Adrenal gland (tissue), 12 donors: ENCODE results near the gene PRKCQ. TPM values are rescaled to one million over a fixed set of nuclear protein-coding genes. Genes with fewer than 3 reads are reported as not detected.

ENCODE experiments used
- DNase-seq, 7 donors: peaks; one replicate each; pipeline ENCODE4 v3.0.0-alpha.2; 2019 to 2020
- H3K27ac ChIP-seq, 5 donors: fragments of 200-600 bp; sonication (generic) in 4 of 5; 1 replicate in 3 of 5; 2 replicates in 2 of 5; pipeline versions ENCODE4 v1.5.1 to v1.8.0; 2016 to 2020; ENCODE audit warnings: mild to moderate bottlenecking in 1 of 5
- H3K27me3 ChIP-seq: fragments of 200-600 bp; 2 replicates; pipeline ENCODE4 v1.8.0; 2021
- H3K36me3 ChIP-seq, 2 donors: fragments of 200-600 bp; replicated peaks in 1 of 2; 1 replicate in 1 of 2; 2 replicates in 1 of 2; pipeline versions ENCODE4 v1.5.1 to v1.8.0; 2018 to 2022
- H3K4me1 ChIP-seq, 2 donors: fragments of 200-600 bp; replicated peaks in 1 of 2; 1 replicate in 1 of 2; 2 replicates in 1 of 2; pipeline versions ENCODE4 v1.5.1 to v1.8.0; 2018 to 2021
- H3K4me3 ChIP-seq, 4 donors: fragments of 200-600 bp; sonication (generic) in 3 of 4; one replicate each; pipeline ENCODE4 v1.5.1; 2016 to 2018
- H3K9me3 ChIP-seq, 3 donors: fragments of 200-600 bp; sonication (generic) in 1 of 3; replicated peaks in 1 of 3; 1 replicate in 2 of 3; 2 replicates in 1 of 3; pipeline versions ENCODE4 v1.5.1 to v1.8.0; 2016 to 2021
- POLR2A ChIP-seq, 2 donors: fragments of 450-650 bp; IDR thresholded peaks; one replicate each; pipeline ENCODE4 v1.6.1; 2017; ENCODE audit warnings: antibody characterized with exemption in 2 of 2, mild to moderate bottlenecking in 2 of 2, moderate library complexity in 1 of 2
- WGBS, 4 donors: extraction: QIAGEN DNeasy Blood & Tissue Kit in 2 of 4; methylation state at CpG; one replicate each; pipeline versions ENCODE4 v1.1.5 to v1.1.7; 2013 to 2017; 5-methylcytosine and 5-hydroxymethylcytosine counted together
- intact Hi-C, 2 donors: fragments of 100-400 bp; cut with DNase I; formaldehyde crosslinking; loops; one replicate each; pipeline versions ENCODE4 v1.14.1 to v1.15.0; 2022 to 2023
- polyA plus RNA-seq, 3 donors: library from polyadenylated mRNA; stranded (reverse); fragments of 200-250 nt in 2 of 3; fragments of 350-450 nt in 1 of 3; fragmentation: Illumina TruSeq in 1 of 3; extraction: RNeasy Lipid Tissue Mini Kit (QIAGEN cat#74804) in 1 of 3; gene quantifications; one replicate each; pipeline ENCODE4 v1.2.3, GENCODE V29; 2013 to 2014
- total RNA-seq, 9 donors: library from RNA; depleted of rRNA in 4 of 9; stranded (reverse); fragments of >200 nt in 4 of 9; fragments of 120-200 nt in 1 of 9; fragmentation: NEBNext Ultra II Directional in 1 of 9; extraction: Animal tissue kit (Norgen Biotek cat#: 25700) in 1 of 9; gene quantifications; one replicate each; pipeline versions ENCODE4 v1.1.0 to v1.2.4, GENCODE V29; 2013 to 2023
- TF ChIP-seq, protein P1 (sequence below), 6 experiments: fragments of 450-650 bp in 4 of 6; fragments of 200-600 bp in 2 of 6; sonication (generic) in 1 of 6; IDR thresholded peaks; 1 replicate in 5 of 6; 2 replicates in 1 of 6; pipeline versions ENCODE4 v1.5.1 to v1.8.0; 2016 to 2021; ENCODE audit warnings: antibody characterized with exemption in 6 of 6, mild to moderate bottlenecking in 2 of 6, moderate library complexity in 1 of 6
- donor health status: healthy with polysubstance abuse.
- donor health status: Bipolar disorder and iron deficiency.
- donor health status: DM: yes; HTN: yes; CAD: no.
- donor health status: DM: no; HTN: no; CAD: no.
- donor health status: DM: no; HTN: no; CAD: no.
- donor health status: DM: yes; HTN: yes; CAD: no.

PRKCQ gene
- total and polyA plus RNA-seq, 12 donors, result 0.39 to 1.6 (median 0.68) TPM

DNA sequence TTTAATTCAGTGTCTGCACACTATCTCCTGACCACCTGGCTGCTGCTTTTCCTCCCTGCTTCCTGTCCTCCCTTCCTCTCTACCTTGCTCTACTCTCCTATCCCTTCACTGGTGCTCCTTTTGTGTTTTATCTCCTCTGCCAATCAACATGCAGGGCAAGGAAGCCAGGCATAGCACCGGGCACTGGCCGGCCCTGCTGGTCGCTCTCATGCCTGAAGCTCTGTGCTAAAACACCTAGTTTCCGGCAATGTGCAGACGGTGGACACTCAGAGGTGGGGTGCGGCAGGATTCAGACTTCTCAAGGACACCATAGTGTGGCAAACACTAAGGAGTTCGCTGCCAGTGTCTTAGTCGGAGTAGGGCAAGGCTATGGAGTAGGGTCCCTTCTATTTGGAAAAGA lies 177.1 kb downstream of the PRKCQ start:
- intact Hi-C loops, result loop anchor here (2.0 to 10.0 kb wide), 4 partner anchors 201 to 318 kb away; partner anchors contain the start of genes PFKFB3 (in 2 of the 2) and RBM17 (in 1 of the 2)
- WGBS, 4 donors, result 56 to 64% (median 60%) methylated on average over 8 of the region's 8 CpGs
- Histone ChIP-seq H3K9me3 (no peaks in the 10 kb centered on the region), H3K27ac (no peak overlapping the region), H3K36me3 (no peaks in the 10 kb centered on the region), H3K27me3 (peaks cover 10% of the 10 kb centered on the region), H3K4me3 (no peak overlapping the region), H3K4me1 (peaks cover 0 to 14% of the 10 kb centered on the region in 2 donors)
- no peak for TF ChIP-seq POLR2A (IDR thresholded peaks at IDR 0.05)
- TF ChIP-seq, protein P1, sequence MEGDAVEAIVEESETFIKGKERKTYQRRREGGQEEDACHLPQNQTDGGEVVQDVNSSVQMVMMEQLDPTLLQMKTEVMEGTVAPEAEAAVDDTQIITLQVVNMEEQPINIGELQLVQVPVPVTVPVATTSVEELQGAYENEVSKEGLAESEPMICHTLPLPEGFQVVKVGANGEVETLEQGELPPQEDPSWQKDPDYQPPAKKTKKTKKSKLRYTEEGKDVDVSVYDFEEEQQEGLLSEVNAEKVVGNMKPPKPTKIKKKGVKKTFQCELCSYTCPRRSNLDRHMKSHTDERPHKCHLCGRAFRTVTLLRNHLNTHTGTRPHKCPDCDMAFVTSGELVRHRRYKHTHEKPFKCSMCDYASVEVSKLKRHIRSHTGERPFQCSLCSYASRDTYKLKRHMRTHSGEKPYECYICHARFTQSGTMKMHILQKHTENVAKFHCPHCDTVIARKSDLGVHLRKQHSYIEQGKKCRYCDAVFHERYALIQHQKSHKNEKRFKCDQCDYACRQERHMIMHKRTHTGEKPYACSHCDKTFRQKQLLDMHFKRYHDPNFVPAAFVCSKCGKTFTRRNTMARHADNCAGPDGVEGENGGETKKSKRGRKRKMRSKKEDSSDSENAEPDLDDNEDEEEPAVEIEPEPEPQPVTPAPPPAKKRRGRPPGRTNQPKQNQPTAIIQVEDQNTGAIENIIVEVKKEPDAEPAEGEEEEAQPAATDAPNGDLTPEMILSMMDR (IDR thresholded peaks at IDR 0.05), result no peak
- no peak for DNase-seq

DNA sequence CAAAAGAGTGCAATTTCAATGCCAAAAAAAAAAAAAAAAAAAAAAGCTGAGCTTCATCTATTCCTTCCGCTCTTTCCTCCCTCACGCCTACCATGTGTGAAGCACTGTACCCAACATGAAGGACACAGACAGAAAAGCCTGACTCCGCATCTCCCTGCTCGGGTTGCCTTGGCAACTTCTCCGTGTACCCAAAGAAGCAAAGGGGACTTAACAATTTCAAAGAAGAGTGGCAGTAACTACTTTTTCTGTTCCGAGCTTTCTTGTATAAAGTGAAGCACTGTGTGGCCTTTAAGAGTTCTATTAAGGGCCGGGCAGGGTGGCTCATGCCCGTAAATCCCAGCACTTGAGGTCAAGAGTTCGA lies 177.7 kb downstream of the PRKCQ start:
- peaks cover 10% of the 10 kb centered on the region for H3K27me3 ChIP-seq
- H3K27ac ChIP-seq, result no peak overlapping the region
- WGBS, 4 donors, result 55 to 74% (median 60%) methylated on average over 9 of the region's 9 CpGs
- H3K36me3 ChIP-seq, result no peaks in the 10 kb centered on the region
- intact Hi-C loops, result loop anchor here (2.0 to 10.0 kb wide), 4 partner anchors 200 to 318 kb away; partner anchors contain the start of genes PFKFB3 (in 2 of the 2) and RBM17 (in 1 of the 2)
- DNase-seq, result no peak
- H3K4me1 ChIP-seq, result peaks cover 0 to 14% of the 10 kb centered on the region in 2 donors
- H3K4me3 ChIP-seq, result no peak overlapping the region
- TF ChIP-seq, protein P1 (IDR thresholded peaks at IDR 0.05), result no peak
- TF ChIP-seq POLR2A (IDR thresholded peaks at IDR 0.05), result no peak
- no peaks in the 10 kb centered on the region for H3K9me3 ChIP-seq

DNA sequence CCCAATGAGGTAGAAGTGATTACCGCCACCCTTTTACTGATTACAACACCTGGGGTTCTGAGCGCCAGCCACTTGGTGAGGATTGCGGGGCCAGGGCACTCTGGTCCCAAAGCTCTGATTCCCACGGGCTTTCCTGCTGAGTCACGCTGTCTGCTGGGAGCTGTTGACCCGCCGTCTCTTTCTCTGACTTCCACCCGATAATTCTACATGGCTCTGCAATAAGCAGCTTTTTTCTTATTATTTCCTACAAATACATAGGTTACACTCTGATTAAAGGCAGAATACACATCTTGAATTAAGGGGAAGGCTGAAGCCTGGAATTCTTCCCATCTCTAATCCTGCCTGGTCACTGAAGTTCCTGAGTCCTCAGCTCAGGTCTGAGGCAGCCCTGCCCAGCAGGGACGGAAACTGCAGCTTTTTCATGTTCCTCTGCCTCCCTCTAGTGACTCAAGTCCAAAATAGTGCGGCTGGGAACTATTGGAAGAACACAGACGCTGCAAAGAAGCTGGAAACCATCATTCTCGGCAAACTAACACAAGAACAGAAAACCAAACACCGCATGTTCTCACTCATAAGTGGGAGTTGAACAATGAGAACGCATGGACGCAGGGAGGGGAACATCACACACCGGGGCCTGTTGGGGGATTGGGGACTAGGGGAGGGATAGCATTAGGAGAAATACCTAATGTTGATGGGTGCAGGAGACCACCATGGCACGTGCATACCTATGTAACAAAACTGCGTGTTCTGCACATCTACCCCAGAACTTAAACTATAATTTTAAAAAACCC lies 178.3 kb downstream of the PRKCQ start:
- peaks cover 10% of the 10 kb centered on the region for H3K27me3 ChIP-seq
- intact Hi-C loops, result loop anchor here (2.0 to 10.0 kb wide), 4 partner anchors 199 to 317 kb away; partner anchors contain the start of genes PFKFB3 (in 2 of the 2) and RBM17 (in 1 of the 2)
- peak; percentile 77 to 93 (median 84) for DNase-seq
- no peaks in the 10 kb centered on the region for H3K36me3 ChIP-seq
- WGBS, 4 donors, result 7 to 12% (median 10%) methylated on average over 18 of the region's 18 CpGs
- TF ChIP-seq, protein P1 (IDR thresholded peaks at IDR 0.05), result peak; percentile 45 to 94 (median 88)
- TF ChIP-seq POLR2A (IDR thresholded peaks at IDR 0.05), result no peak
- H3K4me1 ChIP-seq, result peaks cover 0 to 14% of the 10 kb centered on the region in 2 donors
- peak overlapping the region in 1 of 5 donors; percentile 59 for H3K27ac ChIP-seq
- no peaks in the 10 kb centered on the region for H3K9me3 ChIP-seq
- peak overlapping the region in 1 of 4 donors; percentile 46 for H3K4me3 ChIP-seq

DNA sequence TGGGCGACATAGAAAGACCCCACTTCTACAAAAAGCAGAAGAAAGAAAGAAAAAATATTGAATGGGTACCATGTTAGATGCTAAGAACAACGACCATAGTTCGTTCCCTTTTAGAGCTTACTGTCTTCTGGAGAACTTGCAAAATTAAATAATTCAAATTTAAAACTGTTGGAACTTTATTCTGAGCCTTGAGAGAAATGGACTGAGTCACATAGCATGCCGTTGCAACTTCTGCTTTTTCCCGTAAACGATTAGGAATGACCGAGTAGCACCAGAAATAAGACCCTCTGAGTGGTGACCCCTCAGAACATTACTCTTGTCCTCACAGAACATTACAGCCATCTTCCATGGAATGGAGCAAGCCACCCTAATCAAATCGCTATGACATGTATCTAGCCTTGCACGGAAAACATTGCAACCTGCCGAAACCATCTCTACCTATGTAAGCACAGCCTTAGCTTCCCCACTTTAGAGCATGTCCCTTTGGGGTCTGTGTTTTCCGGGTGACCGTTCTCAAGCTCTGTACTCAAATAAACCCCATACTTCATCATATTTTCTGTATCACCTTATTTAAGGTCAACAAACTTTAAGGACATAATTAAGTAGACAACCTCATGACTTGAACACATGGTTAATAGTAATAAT lies 179.1 kb downstream of the PRKCQ start:
- TF ChIP-seq, protein P1 (IDR thresholded peaks at IDR 0.05), result no peak
- 68 to 81% (median 69%) methylated on average over 12 of the region's 12 CpGs for WGBS, 4 donors
- no peak overlapping the region for H3K4me3 ChIP-seq

More for the DNA sequence above, 179.1 kb downstream of the PRKCQ start:
- H3K27ac ChIP-seq, result no peak overlapping the region
- DNase-seq, result no peak
- H3K27me3 ChIP-seq, result peaks cover 9% of the 10 kb centered on the region
- no peaks in the 10 kb centered on the region for H3K36me3 ChIP-seq
- intact Hi-C loops, result loop anchor here (5.0 to 10.0 kb wide), 3 partner anchors 199 to 316 kb away; partner anchors contain the start of genes PFKFB3 (in 2 of the 2) and RBM17 (in 1 of the 2)
- no peaks in the 10 kb centered on the region for H3K9me3 ChIP-seq
- H3K4me1 ChIP-seq, result peaks cover 0 to 14% of the 10 kb centered on the region in 2 donors
